Vagina (tissue), 2 donors: ENCODE data around the gene C12orf42.

ENCODE experiments used
- CTCF ChIP-seq, 3 experiments: fragments of 450-650 bp in 2 of 3; fragments of 200-600 bp in 1 of 3; sonication (generic) in 1 of 3; IDR thresholded peaks; one replicate each; pipeline ENCODE4 v1.5.1; 2017 to 2019; ENCODE audit warnings: antibody characterized with exemption in 3 of 3, mild to moderate bottlenecking in 2 of 3, moderate library complexity in 2 of 3
- POLR2A ChIP-seq, 2 donors: fragments of 450-650 bp; IDR thresholded peaks; one replicate each; pipeline ENCODE4 v1.6.1; 2017; ENCODE audit warnings: antibody characterized with exemption in 2 of 2, mild to moderate bottlenecking in 2 of 2, moderate library complexity in 2 of 2

GRCh38 chr12:103327676-103328075, 168.1 kb downstream of the C12orf42 start:
- no peak for TF ChIP-seq CTCF (IDR thresholded peaks at IDR 0.05)
- TF ChIP-seq POLR2A (IDR thresholded peaks at IDR 0.05) = no peak
